HFF-Myc (cell line): ENCODE results near the gene PLB1.

ENCODE experiments used
- DNase-seq: peaks from one replicate; pipeline ENCODE4 v3.0.0-alpha.2; 2011; ENCODE audit warnings: low read depth; ENCODE audit errors: extremely low read depth
- H3K4me3 ChIP-seq: replicated peaks from 2 replicates; pipeline ENCODE4 v1.5.1; 2011; ENCODE audit warnings: low read depth, mild to moderate bottlenecking, control low read depth, low read length
- TF ChIP-seq, protein P1 (sequence below): IDR thresholded peaks from 2 replicates; pipeline ENCODE4 v1.5.1; 2012; ENCODE audit warnings: mild to moderate bottlenecking, low read depth, low read length, control low read depth; ENCODE audit errors: missing control alignments

The PLB1 gene

GRCh38 chr2:28496781-28497180 lies 921 bp downstream of the PLB1 start:
- no peak for DNase-seq
- TF ChIP-seq, protein P1, sequence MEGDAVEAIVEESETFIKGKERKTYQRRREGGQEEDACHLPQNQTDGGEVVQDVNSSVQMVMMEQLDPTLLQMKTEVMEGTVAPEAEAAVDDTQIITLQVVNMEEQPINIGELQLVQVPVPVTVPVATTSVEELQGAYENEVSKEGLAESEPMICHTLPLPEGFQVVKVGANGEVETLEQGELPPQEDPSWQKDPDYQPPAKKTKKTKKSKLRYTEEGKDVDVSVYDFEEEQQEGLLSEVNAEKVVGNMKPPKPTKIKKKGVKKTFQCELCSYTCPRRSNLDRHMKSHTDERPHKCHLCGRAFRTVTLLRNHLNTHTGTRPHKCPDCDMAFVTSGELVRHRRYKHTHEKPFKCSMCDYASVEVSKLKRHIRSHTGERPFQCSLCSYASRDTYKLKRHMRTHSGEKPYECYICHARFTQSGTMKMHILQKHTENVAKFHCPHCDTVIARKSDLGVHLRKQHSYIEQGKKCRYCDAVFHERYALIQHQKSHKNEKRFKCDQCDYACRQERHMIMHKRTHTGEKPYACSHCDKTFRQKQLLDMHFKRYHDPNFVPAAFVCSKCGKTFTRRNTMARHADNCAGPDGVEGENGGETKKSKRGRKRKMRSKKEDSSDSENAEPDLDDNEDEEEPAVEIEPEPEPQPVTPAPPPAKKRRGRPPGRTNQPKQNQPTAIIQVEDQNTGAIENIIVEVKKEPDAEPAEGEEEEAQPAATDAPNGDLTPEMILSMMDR: no peak
- H3K4me3 ChIP-seq: no peak overlapping the region

- TF ChIP-seq, protein P1: no peak
- no peak for DNase-seq
- H3K4me3 ChIP-seq: no peak overlapping the region
These were observed 1.3 kb downstream of the PLB1 start for GRCh38 chr2:28497206-28497605.

DNA sequence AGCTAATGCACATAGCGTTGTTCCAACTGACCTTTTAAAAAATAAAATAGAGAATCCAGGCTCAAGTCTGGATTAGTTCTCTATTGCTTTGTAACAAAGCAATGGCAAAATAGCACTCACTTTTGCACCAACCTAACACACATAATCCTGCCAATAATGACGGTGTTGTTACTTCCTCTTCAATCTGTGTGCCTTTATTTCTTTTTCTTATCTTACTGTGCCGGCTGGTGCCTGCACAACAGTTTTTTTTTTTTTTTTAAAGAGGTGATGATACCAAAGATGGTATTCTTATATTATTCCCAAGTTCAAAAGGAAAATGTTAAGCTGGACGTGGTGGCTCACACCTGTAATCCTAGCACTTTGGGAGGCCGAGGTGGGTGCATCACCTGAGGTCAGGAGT lies 3.4 kb downstream of the PLB1 start:
- DNase-seq: no peak

DNA sequence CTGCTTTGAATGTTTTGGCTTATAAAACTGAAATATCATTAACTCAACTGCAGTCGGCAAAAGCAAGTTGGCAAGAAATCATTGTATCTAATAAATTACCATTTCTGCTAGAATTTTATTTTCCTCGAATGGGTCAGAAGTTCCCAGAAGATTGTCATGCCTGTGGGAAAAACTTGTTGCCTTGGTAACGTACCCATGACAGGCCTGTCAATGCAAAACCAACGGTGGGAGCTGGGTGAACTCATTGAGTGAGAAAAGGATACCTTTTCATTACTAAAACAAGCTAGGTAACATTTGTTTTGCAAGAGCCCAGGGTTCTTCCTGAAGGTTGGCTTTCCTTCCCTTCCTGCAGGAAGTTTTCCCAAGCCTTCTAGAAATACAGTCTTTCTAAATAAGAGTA lies 9.5 kb downstream of the PLB1 start:
- TF ChIP-seq, protein P1: no peak
- no peak for DNase-seq
- H3K4me3 ChIP-seq: no peak overlapping the region

More for the DNA sequence above, 3.4 kb downstream of the PLB1 start:
- TF ChIP-seq, protein P1: no peak
- H3K4me3 ChIP-seq: no peak overlapping the region

DNA sequence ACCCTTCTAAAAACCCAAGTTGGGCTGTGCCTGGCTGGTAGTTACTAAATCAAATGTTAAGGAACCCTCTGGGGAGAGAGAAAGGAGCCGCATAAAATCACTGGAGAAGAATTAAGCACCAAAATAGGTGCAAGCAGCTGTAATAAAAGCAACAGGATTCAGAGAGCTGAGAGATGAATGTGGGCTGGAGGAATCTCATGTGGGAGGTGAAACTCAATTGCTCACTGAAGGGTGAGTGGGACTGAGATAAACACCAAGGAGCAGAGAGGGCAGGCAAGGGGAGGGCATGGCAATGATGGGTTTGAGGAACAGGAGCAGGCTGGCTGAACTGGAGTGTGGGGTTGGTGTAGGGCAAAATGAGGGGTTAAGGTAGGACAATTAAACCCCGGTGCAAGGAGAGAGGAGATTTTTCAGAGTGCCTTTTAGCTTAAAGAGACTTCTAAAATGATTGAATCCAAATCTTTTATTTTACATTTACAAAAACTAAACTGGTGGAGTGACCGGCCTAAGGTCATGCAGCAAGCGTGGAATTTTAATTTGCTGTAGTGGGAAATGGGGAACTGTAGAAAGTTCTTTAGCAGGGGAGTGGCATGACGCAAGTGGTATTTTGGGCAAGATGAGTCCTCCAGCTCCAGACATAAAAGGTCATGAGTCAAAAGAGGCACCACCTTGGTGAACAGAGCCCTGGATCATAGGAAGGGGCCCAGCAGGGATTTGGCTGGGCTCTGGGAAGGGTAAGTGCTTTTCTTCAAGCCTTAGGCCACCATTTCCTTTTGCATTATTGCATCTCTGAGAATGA lies 10.5 kb downstream of the PLB1 start:
- no peak overlapping the region for H3K4me3 ChIP-seq
- TF ChIP-seq, protein P1: no peak
- no peak for DNase-seq

DNA sequence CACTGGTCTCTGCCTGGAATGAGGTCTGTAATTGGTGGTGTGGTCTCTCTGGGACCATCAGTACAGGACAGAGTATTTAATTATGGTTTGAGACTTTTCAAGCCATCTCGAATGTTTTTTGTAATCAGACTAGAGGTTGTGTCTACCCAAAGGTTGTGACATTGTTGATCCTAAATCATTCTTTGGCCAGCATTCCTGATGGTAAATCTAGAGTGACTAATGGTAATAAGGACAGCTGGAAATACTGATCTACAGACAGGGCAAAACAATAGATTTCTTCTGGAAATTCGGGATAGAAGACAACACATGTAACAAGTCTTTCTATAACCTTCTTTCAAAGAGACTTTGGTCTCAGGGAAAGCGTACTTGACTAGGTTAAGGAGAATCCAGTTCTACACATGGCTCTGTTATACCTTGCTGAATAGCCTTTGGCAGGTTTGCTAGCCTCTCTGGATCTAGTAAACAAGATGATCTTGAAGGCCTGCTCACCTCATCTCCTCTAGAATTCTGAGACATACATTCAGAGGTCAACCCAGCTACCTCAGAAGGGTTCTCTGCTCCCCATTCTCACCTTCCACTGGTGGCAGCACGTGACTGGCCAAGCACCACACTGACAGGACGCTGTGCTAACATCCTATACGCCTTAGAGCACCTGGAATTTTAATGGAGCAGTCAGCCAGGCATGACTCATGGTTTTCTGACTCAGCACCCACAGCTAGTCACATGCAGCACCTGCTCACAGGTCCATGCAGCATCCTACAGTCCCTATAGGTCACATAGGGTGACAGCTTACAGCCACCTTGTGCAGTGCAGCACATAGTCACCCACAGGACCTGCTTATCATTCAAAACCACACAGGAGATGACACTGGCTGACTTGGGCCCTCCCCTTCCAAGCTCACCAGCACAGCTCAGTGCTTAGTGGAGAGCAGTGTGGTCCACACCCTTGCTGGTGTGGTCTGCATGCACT lies 12.2 kb downstream of the PLB1 start:
- TF ChIP-seq, protein P1: no peak
- no peak overlapping the region for H3K4me3 ChIP-seq
- DNase-seq: no peak
